Mucosa of rectum (tissue), 2 donors: ENCODE data around the gene C22orf39.

Source experiments
- H3K27ac ChIP-seq, 2 donors: one replicate each; pipeline ENCODE4 v1.7.0; 2013; ENCODE audit warnings: inconsistent platforms in 2 of 2, low read depth in 2 of 2, low read length in 2 of 2
- H3K27me3 ChIP-seq, 2 donors: one replicate each; pipeline ENCODE4 v1.7.0; 2013; ENCODE audit warnings: low read length in 2 of 2; ENCODE audit not compliant: control insufficient read depth in 2 of 2, insufficient read depth in 2 of 2
- H3K36me3 ChIP-seq, 2 donors: one replicate each; pipeline ENCODE4 v1.7.0; 2013; ENCODE audit warnings: low read length in 2 of 2; ENCODE audit not compliant: control insufficient read depth in 2 of 2, insufficient read depth in 2 of 2
- H3K4me1 ChIP-seq, 2 donors: one replicate each; pipeline ENCODE4 v1.7.0; 2013; ENCODE audit warnings: low read length in 2 of 2, mild to moderate bottlenecking in 1 of 2; ENCODE audit not compliant: control insufficient read depth in 2 of 2, insufficient read depth in 2 of 2
- H3K4me3 ChIP-seq, 2 donors: one replicate each; pipeline ENCODE4 v1.7.0; 2013; ENCODE audit warnings: low read length in 2 of 2
- H3K9ac ChIP-seq, 2 donors: one replicate each; pipeline ENCODE4 v1.7.0; 2013; ENCODE audit warnings: low read length in 2 of 2, low read depth in 1 of 2, mild to moderate bottlenecking in 1 of 2
- H3K9me3 ChIP-seq, 2 donors: one replicate each; pipeline ENCODE4 v1.7.0; 2013; ENCODE audit warnings: low read length in 2 of 2; ENCODE audit not compliant: control insufficient read depth in 2 of 2
- donor health status: healthy.
- donor health status: Normal muscosa, but diverticular disease.

The C22orf39 gene

DNA sequence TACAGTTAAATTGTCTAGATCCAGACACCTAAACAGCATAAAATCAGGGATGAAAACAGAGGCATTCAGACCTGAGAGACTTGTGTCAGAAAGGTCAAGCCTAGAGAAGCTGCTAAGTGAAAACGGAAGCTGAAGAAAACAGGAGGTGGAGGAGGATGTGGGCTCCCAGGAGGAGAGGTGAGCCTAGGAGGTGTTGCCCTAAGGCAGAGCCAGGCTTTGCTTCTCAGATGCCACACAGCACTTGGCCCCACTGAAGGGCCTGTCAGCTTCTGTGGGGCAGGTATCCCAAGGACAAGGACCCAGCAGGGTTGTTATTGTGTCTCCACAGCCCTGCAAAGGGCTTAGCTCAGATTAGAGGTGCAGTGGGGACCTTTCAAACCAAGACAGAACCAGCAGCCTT, 17.0 kb upstream of the C22orf39 start:
- H3K9ac ChIP-seq = no peak overlapping the region
- H3K27me3 ChIP-seq = no peaks in the 10 kb centered on the region
- H3K36me3 ChIP-seq = peaks cover 56 to 57% of the 10 kb centered on the region in 2 donors
- no peaks in the 10 kb centered on the region for H3K9me3 ChIP-seq
- H3K4me3 ChIP-seq = no peak overlapping the region
- H3K4me1 ChIP-seq = no peaks in the 10 kb centered on the region
- no peak overlapping the region for H3K27ac ChIP-seq

DNA sequence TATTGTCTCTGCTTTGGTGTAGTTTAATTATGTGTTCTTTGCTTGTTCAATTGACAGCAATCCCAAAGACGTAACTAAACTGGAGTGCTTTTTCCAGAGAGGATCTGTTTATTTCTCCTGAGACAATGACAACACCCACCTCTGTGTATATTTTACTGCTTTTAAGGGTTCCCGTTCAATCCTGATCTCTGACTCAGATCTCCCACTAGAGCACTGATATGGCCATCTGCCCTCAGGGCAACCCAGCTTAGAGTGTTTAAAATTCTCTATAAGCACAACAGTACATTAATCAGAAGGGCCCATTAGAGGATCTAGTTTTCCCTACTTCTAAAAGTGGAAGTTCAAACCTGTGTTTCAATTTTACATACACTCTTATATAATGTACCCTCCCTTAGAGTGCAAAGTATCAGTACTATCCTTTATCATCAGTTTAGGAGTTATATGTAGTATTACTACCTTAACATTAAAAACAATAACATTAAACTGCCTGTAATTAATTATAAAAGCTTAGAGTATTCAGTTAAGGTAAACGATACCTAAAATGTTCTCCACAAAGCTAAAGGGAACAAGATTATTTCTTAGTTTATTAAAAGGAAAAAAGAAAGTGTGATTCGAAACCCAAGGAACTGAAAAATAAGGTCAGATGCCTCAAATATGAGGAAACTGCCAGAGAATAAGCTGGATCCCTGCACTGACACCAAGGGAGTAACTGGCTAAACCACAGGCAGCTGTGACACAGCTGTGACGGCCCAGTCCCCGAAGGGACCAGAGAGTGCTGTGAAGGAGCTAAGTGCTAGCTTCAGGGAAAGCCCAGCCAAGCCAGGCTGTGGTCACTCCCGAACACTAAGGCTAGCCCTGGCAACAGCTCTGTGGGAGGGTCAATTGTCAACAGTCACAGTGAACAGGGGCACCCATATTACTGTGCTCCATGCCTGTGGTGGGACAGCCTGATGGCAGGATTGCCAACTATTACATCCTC, 16.3 kb upstream of the C22orf39 start:
- no peak overlapping the region for H3K9ac ChIP-seq

DNA sequence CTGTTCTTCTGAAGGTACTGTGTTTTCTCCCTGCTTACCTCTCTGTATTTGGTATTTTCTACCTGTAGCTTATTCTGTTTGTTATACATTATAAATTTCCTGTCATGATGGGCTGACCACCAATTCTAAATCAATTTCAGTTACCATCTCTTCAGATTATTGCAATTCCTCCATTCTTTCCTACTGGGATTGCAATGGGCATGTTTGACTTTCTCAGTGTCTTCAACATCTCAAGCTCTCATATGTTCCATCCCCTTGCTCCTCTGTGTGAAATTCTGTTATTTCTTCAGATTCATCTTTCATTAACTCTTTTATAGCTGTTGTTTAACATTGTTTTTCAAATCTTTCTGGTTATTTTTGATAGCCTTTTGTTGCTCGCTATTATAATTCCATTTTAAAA, 15.5 kb upstream of the C22orf39 start:
- peaks cover 45% of the 10 kb centered on the region in 2 donors for H3K36me3 ChIP-seq

More for the DNA sequence above, 16.3 kb upstream of the C22orf39 start:
- Histone ChIP-seq H3K36me3 (peaks cover 48 to 50% of the 10 kb centered on the region in 2 donors), H3K27ac (no peak overlapping the region), H3K4me1 (no peaks in the 10 kb centered on the region), H3K9me3 (no peaks in the 10 kb centered on the region), H3K4me3 (no peak overlapping the region), H3K27me3 (no peaks in the 10 kb centered on the region)

DNA sequence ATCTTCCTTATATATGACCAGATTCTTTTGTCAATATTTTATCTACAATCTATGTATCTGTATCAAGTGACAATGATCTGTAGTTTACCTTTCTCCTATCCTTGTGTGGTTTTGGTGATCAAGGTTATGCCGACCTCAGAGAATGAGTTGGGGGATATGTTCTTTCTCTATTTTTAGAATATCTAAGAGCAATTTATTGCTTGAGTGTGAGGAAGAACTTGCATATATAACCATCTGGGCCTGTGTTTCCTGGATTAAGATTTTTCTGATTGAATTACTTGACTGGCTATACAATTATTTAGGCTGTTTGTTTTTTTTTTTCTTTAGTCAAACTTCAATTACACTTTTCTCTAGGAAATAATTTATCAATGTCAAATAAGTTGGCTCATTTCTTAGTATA, 14.0 kb upstream of the C22orf39 start:
- H3K9ac ChIP-seq = no peak overlapping the region
- no peak overlapping the region for H3K27ac ChIP-seq
- H3K36me3 ChIP-seq = peaks cover 42 to 43% of the 10 kb centered on the region in 2 donors
- H3K27me3 ChIP-seq = no peaks in the 10 kb centered on the region
- no peak overlapping the region for H3K4me3 ChIP-seq
- H3K9me3 ChIP-seq = no peaks in the 10 kb centered on the region
- no peaks in the 10 kb centered on the region for H3K4me1 ChIP-seq

More for the DNA sequence above, 15.5 kb upstream of the C22orf39 start:
- Histone ChIP-seq H3K27ac (no peak overlapping the region), H3K4me1 (no peaks in the 10 kb centered on the region), H3K27me3 (no peaks in the 10 kb centered on the region), H3K4me3 (no peak overlapping the region), H3K9ac (no peak overlapping the region), H3K9me3 (no peaks in the 10 kb centered on the region)

DNA sequence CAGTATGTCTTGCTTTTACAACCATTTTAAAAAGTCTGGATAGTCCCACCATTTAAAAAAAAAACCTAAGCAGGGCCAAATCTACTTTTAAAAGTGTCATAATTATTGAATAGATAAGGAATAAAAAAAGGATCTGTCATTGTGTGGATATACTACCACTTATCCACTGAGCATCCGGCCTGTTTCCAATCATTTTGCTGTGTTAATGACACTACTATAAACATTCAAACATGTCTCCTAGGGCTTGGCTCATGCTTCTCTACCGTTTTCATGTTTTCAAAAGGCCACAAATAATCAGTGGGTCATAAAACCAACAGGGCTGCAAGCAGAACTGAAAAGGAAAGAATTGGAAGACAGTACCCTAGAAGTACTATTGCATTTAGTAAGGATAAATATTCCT, 12.5 kb upstream of the C22orf39 start:
- peaks cover 44% of the 10 kb centered on the region in 2 donors for H3K36me3 ChIP-seq
- H3K4me1 ChIP-seq = no peaks in the 10 kb centered on the region
- H3K27me3 ChIP-seq = no peaks in the 10 kb centered on the region
- no peak overlapping the region for H3K27ac ChIP-seq
- H3K9ac ChIP-seq = no peak overlapping the region
- no peaks in the 10 kb centered on the region for H3K9me3 ChIP-seq
- H3K4me3 ChIP-seq = no peak overlapping the region

DNA sequence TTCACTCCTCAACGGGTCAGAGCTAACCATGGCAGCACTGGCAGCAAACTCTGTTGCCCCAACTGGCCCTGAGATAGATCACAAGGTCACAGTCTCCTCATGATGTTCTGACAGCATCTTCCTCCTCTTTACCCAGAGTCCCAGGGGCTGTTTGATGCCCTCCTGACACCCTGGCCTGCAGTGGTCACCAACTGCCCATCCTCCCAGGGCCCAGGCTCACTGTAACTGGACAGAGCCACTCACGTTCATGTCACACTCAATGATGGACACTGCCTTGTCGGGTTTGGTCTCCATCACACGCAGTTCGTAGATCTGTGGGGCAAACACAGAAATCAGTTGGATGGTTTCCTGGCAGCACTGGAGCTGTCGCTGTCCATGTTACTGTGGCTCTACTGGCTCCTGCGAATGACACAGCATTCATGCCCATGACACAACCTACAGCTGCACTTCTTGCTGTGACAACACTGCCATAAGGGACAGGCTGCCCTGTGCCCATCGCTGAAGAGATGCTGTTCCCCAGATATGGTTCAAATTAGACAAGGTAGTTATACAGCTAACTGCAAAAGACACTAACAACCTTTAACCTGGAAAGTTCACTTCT, 10.4 kb upstream of the C22orf39 start:
- no peaks in the 10 kb centered on the region for H3K4me1 ChIP-seq
- H3K27ac ChIP-seq = no peak overlapping the region
- H3K9ac ChIP-seq = no peak overlapping the region
- no peak overlapping the region for H3K4me3 ChIP-seq
- peaks cover 48 to 50% of the 10 kb centered on the region in 2 donors for H3K36me3 ChIP-seq
- no peaks in the 10 kb centered on the region for H3K9me3 ChIP-seq
- H3K27me3 ChIP-seq = no peaks in the 10 kb centered on the region

DNA sequence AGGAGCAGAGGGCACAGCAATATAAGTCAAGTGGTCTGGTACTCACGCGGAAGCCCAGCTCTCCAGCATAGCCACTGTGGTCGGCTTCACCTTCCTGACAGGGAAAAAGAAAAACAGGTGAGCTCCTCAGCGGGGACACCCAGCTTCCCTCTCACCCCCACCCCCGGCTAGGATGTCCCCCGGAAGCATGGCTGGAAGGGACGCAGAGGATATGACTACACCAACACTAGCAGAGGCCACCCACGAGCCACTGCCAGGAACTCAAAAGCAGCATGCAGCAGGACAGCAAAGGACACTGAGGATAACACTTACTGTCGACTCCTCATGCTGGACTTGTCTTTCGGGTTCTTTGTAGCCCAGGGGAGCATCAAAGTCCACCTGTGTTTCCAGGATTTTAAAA, 9.0 kb upstream of the C22orf39 start:
- no peaks in the 10 kb centered on the region for H3K27me3 ChIP-seq
- no peak overlapping the region for H3K4me3 ChIP-seq
- no peaks in the 10 kb centered on the region for H3K4me1 ChIP-seq
- H3K9ac ChIP-seq = no peak overlapping the region
- H3K9me3 ChIP-seq = no peaks in the 10 kb centered on the region
- no peak overlapping the region for H3K27ac ChIP-seq
- peaks cover 53 to 59% of the 10 kb centered on the region in 2 donors for H3K36me3 ChIP-seq

DNA sequence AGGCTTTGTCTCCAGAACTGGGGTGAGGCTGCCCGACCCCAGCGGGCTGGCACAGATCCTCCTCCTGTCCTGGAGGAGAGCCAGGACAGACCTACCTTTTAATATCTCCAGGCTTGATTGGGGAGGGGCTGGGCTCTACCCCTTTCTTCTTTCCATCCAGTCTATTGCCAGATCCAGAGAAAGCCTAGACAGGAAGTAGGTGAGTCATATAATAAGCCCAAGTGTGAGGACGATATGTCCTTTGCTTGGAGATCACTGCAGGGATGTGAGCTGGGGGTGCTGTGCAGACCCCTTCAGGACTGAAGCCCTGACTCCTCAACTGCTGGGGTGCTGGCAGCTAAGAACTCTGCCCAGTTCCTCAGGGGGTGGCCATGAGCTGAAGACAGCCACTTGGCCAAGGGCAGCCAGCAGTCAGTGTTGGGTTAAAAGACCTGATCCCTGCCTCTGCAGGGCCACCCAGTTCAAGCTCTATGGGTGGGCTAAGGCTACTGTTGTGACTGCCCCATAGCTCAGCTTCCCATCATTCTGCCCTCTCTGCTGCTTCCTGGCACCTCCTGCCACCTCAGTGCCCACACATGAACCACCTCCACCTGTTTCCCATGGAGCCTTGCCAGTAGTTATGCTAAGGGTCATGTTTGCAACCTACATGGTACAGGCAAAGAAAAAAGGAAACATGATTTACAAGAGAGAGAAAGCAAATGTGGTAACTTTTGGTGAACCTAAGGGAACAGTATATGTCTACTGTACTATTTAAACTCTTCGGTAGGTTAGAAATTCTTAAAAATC, 8.3 kb upstream of the C22orf39 start:
- H3K4me3 ChIP-seq = no peak overlapping the region
- H3K9ac ChIP-seq = no peak overlapping the region
- H3K27me3 ChIP-seq = no peaks in the 10 kb centered on the region
- no peaks in the 10 kb centered on the region for H3K9me3 ChIP-seq
- H3K36me3 ChIP-seq = peaks cover 53 to 60% of the 10 kb centered on the region in 2 donors
- no peaks in the 10 kb centered on the region for H3K4me1 ChIP-seq
- no peak overlapping the region for H3K27ac ChIP-seq

DNA sequence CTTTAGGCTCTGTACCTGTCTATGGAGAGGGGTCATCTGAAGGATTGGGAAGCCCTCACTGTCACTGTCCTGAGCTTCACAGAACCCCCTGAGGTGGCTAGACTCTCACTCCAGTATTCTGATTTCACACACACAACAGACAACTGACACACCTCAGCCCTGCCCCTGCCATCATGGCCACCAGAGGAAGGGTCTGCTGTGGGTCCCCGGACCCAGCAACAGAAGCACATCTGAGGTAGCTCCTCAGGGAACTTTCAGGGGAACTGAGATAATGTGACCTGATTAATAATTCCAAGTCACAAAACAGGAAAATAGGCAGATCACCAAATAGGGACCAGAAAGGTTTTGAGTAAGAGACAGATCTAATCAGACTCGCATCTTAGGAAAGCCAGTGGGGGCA, 7.5 kb upstream of the C22orf39 start:
- no peak overlapping the region for H3K9ac ChIP-seq
- H3K36me3 ChIP-seq = peaks cover 53 to 60% of the 10 kb centered on the region in 2 donors
- H3K9me3 ChIP-seq = no peaks in the 10 kb centered on the region
- H3K27me3 ChIP-seq = no peaks in the 10 kb centered on the region
- no peaks in the 10 kb centered on the region for H3K4me1 ChIP-seq
- no peak overlapping the region for H3K27ac ChIP-seq
- H3K4me3 ChIP-seq = no peak overlapping the region

DNA sequence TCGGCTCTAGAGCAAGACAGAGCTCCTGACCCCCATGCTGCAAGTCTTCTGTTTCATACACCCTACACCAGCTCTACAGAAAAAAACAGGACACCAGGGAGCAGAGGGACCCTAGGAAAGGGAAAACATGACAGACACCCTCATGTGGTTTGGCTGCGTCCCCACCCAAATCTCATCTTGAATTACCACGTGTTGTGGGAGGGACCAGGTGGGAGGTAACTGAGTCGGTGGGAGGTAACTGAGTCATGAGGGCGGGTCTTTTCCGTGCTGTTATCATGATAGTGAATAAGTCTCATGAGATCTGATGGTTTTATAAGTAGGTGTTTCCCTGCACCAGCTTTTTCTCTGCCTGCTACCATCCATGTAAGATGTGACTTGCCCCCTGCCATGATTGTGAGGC, 6.6 kb upstream of the C22orf39 start:
- no peak overlapping the region for H3K27ac ChIP-seq
- no peak overlapping the region for H3K4me3 ChIP-seq
- no peaks in the 10 kb centered on the region for H3K27me3 ChIP-seq
- H3K9me3 ChIP-seq = no peaks in the 10 kb centered on the region
- H3K9ac ChIP-seq = no peak overlapping the region
- peaks cover 53 to 60% of the 10 kb centered on the region in 2 donors for H3K36me3 ChIP-seq
- no peaks in the 10 kb centered on the region for H3K4me1 ChIP-seq
